MM.1S (cell line): ENCODE measurements around the gene MYCBP.

Experiments used
- CTCF ChIP-seq: fragments of 300-600 bp; sonication (generic); IDR thresholded peaks from 2 replicates; pipeline ENCODE4 v1.5.1; 2016; ENCODE audit warnings: antibody characterized with exemption, low read length, mixed read lengths
- EZH2 ChIP-seq: fragments of 300-600 bp; sonication (generic); optimal IDR thresholded peaks from 2 replicates; pipeline ENCODE3; 2017; ENCODE audit warnings: low read depth, mild to moderate bottlenecking, antibody characterized with exemption, low read length, mixed read lengths
- EZH2phosphoT487 ChIP-seq: fragments of 300-600 bp; sonication (generic); IDR thresholded peaks from 2 replicates; pipeline ENCODE4 v1.6.1; 2018; ENCODE audit warnings: antibody characterized with exemption, low read length

- TF ChIP-seq CTCF (peak; percentile 74), EZH2phosphoT487 (no peak), EZH2 (no peak)
Observed at GRCh38 chr1:38818175-38818976, 54.8 kb downstream of the MYCBP start.
